Measurements from ENCODE around the gene ATP1B3. TPM values are rescaled to one million over a fixed set of nuclear protein-coding genes. Genes with fewer than 3 reads are reported as not detected.

Gene ATP1B3
- polyA plus RNA-seq, 1 experiment: 59.7 TPM

GRCh38 chr3:141835557-141836229 is 40.8 kb upstream of the ATP1B3 start:
- Histone ChIP-seq H3K27me3 (ENCODE audit: control insufficient read depth, insufficient read depth, low read length) (peaks cover 2% of the 10 kb centered on the region; the same call in 1 of the 2 replicates), H3K4me3 (ENCODE audit: low read depth, low read length) (no peak overlapping the region), H3K36me3 (ENCODE audit: control insufficient read depth, insufficient read depth, low read length) (no peaks in the 10 kb centered on the region)
- TF ChIP-seq CTCF (IDR thresholded peaks at IDR 0.05; ENCODE audit: insufficient read depth, low read depth, low read length): no peak
- ChIA-PET CTCF (no interaction called here), POLR2A (no interaction called here)
- no peak for DNase-seq (ENCODE audit: low read depth)

GRCh38 chr3:141839389-141839788 is 37.1 kb upstream of the ATP1B3 start:
- Histone ChIP-seq H3K27me3 (ENCODE audit: control insufficient read depth, insufficient read depth, low read length) (no peaks in the 10 kb centered on the region), H3K36me3 (ENCODE audit: control insufficient read depth, insufficient read depth, low read length) (no peaks in the 10 kb centered on the region), H3K4me3 (ENCODE audit: low read depth, low read length) (no peak overlapping the region)
- no peak for DNase-seq (ENCODE audit: low read depth)
- POLR2A ChIA-PET: no interaction called here
- no peak for TF ChIP-seq CTCF (IDR thresholded peaks at IDR 0.05; ENCODE audit: insufficient read depth, low read depth, low read length)
- CTCF ChIA-PET: no interaction called here

- POLR2A ChIA-PET: no interaction called here
- CTCF ChIA-PET: interaction anchor here (0.7 to 1.2 kb wide), 2 partner anchors 10 to 73 kb away, joined by 3 to 4 read pairs; no protein-coding TSS in a partner anchor
- no peak for DNase-seq (ENCODE audit: low read depth)
Measured at GRCh38 chr3:141840737-141841544, 35.5 kb upstream of the ATP1B3 start.

GRCh38 chr3:141844108-141844507 is 32.3 kb upstream of the ATP1B3 start:
- ChIA-PET POLR2A (no interaction called here), CTCF (interaction anchor here (1.3 kb wide), 1 partner anchor 12 kb away, joined by 3 read pairs; no protein-coding TSS in a partner anchor)
- TF ChIP-seq CTCF (IDR thresholded peaks at IDR 0.05; ENCODE audit: insufficient read depth, low read depth, low read length): no peak
- Histone ChIP-seq H3K4me3 (ENCODE audit: low read depth, low read length) (no peak overlapping the region), H3K36me3 (ENCODE audit: control insufficient read depth, insufficient read depth, low read length) (no peaks in the 10 kb centered on the region), H3K27me3 (ENCODE audit: control insufficient read depth, insufficient read depth, low read length) (peaks cover 2% of the 10 kb centered on the region; the same call in 1 of the 2 replicates)
- no peak for DNase-seq (ENCODE audit: low read depth)

More at GRCh38 chr3:141840737-141841544, 35.5 kb upstream of the ATP1B3 start:
- Histone ChIP-seq H3K27me3 (ENCODE audit: control insufficient read depth, insufficient read depth, low read length) (peaks cover 2% of the 10 kb centered on the region; the same call in 1 of the 2 replicates), H3K36me3 (ENCODE audit: control insufficient read depth, insufficient read depth, low read length) (no peaks in the 10 kb centered on the region), H3K4me3 (ENCODE audit: low read depth, low read length) (no peak overlapping the region)
- TF ChIP-seq CTCF (IDR thresholded peaks at IDR 0.05; ENCODE audit: insufficient read depth, low read depth, low read length): no peak

GRCh38 chr3:141844812-141845211 is 31.6 kb upstream of the ATP1B3 start:
- Histone ChIP-seq H3K27me3 (ENCODE audit: control insufficient read depth, insufficient read depth, low read length) (peaks cover 2% of the 10 kb centered on the region; the same call in 1 of the 2 replicates), H3K36me3 (ENCODE audit: control insufficient read depth, insufficient read depth, low read length) (no peaks in the 10 kb centered on the region), H3K4me3 (ENCODE audit: low read depth, low read length) (no peak overlapping the region)
- ChIA-PET POLR2A (no interaction called here), CTCF (interaction anchor here (1.3 kb wide), 1 partner anchor 12 kb away, joined by 3 read pairs; no protein-coding TSS in a partner anchor)
- no peak for TF ChIP-seq CTCF (IDR thresholded peaks at IDR 0.05; ENCODE audit: insufficient read depth, low read depth, low read length)
- no peak for DNase-seq (ENCODE audit: low read depth)
